Panc1 (cell line): ENCODE measurements around the gene KIAA1614. TPM values are rescaled to one million over a fixed set of nuclear protein-coding genes. Genes with fewer than 3 reads are reported as not detected.

ENCODE experiments used
- ATAC-seq: fragments of 200-7000 bp; cut with Tn5 transposase; 2 replicates; pipeline ENCODE4 v1.9.1; 2020; ENCODE audit warnings: mild to moderate bottlenecking, moderate library complexity
- BruUV-seq: library from RNA; stranded (reverse); fragments of 400-500 nt; replicated peaks from 2 replicates; lab custom pipeline; 2021; lab: Mats Ljungman, UMichigan
- CTCF ChIA-PET: fragments of 300-600 bp; sonication (Branson Sonifier 250); formaldehyde crosslinking; loops from one replicate; lab custom pipeline; 2022; ENCODE audit warnings: antibody characterized with exemption; lab: Charles Lee
- POLR2A ChIA-PET: fragments of 300-600 bp; sonication (Branson Sonifier 250); formaldehyde crosslinking; loops from one replicate; lab custom pipeline; 2022; ENCODE audit warnings: antibody characterized with exemption; lab: Charles Lee
- DNase-seq: peaks from one replicate; pipeline ENCODE4 v3.0.0-alpha.2; 2010; ENCODE audit warnings: low read depth, low spot score
- H3K27ac ChIP-seq: 2 replicates; pipeline ENCODE4 v1.5.1; 2011; ENCODE audit warnings: mild to moderate bottlenecking, low read length, inconsistent platforms
- H3K27me3 ChIP-seq: fragments of 200-500 bp; sonication (Bioruptor generic); 2 replicates; pipeline ENCODE4 v1.6.0; 2014; ENCODE audit warnings: low read length, inconsistent platforms; ENCODE audit not compliant: control insufficient read depth, insufficient read depth
- H3K36me3 ChIP-seq: fragments of 200-500 bp; sonication (Bioruptor generic); 2 replicates; pipeline ENCODE4 v1.5.1; 2014; ENCODE audit warnings: inconsistent platforms, mild to moderate bottlenecking, low read length, moderate library complexity; ENCODE audit not compliant: control insufficient read depth, insufficient read depth
- H3K4me1 ChIP-seq: 2 replicates; pipeline ENCODE4 v1.5.1; 2011; ENCODE audit warnings: inconsistent platforms, mild to moderate bottlenecking, low read length, moderate library complexity; ENCODE audit not compliant: control insufficient read depth, insufficient read depth
- H3K4me3 ChIP-seq, 2 experiments: 2 replicates each; pipeline ENCODE4 v1.5.1; 2011 to 2012; ENCODE audit warnings: low read depth in 2 of 2, low read length in 2 of 2, mild to moderate bottlenecking in 2 of 2, inconsistent platforms in 1 of 2, moderate library complexity in 1 of 2
- H3K9me3 ChIP-seq: fragments of 200-500 bp; sonication (Bioruptor generic); 2 replicates; pipeline ENCODE4 v1.5.1; 2014; ENCODE audit warnings: low read depth, mild to moderate bottlenecking, inconsistent platforms, low read length, moderate library complexity; ENCODE audit not compliant: control insufficient read depth, insufficient read depth
- CTCF ChIP-seq: fragments of 450-650 bp; IDR thresholded peaks from 2 replicates; pipeline ENCODE4 v1.5.1; 2017; ENCODE audit warnings: mild to moderate bottlenecking
- POLR2AphosphoS5 ChIP-seq: IDR thresholded peaks from 2 replicates; pipeline ENCODE4 v1.6.1; 2012; ENCODE audit warnings: mild to moderate bottlenecking, low read depth, low read length, moderate library complexity
- REST ChIP-seq, 2 experiments: IDR thresholded peaks; 2 replicates each; pipeline ENCODE4 v1.6.1; 2011 to 2012; ENCODE audit warnings: low read depth in 2 of 2, control low read depth in 1 of 2, low read length in 1 of 2, mild to moderate bottlenecking in 1 of 2, moderate library complexity in 1 of 2; ENCODE audit not compliant: insufficient read depth in 1 of 2
- SIN3A ChIP-seq: IDR thresholded peaks from 2 replicates; pipeline ENCODE4 v1.6.1; 2012; ENCODE audit warnings: low read depth, mild to moderate bottlenecking, low read length, moderate library complexity, borderline replicate concordance; ENCODE audit not compliant: insufficient read depth
- TCF7L2 ChIP-seq: IDR thresholded peaks from 2 replicates; pipeline ENCODE4 v1.6.1; 2011; ENCODE audit warnings: mild to moderate bottlenecking, low read depth, low read length, inconsistent platforms
- in situ Hi-C: cut with HindIII; loops from 2 replicates; pipeline ENCODE4 v1.10.0; 2016; ENCODE audit warnings: low sequenced_read_pairs, low pct_unique_long_range_greater_than_20kb
- intact Hi-C: fragments of 100-400 bp; cut with micrococcal nuclease; formaldehyde crosslinking; loops from one replicate; pipeline ENCODE4 v1.10.0; 2022; ENCODE audit not compliant: unreplicated experiment
- total RNA-seq: library from RNA; stranded (reverse); gene quantifications from one replicate; pipeline ENCODE4 v1.2.1, GENCODE V29; 2021; ENCODE audit not compliant: unreplicated experiment

Gene KIAA1614
- total RNA-seq, 1 experiment from 2014 or later = 0.80 TPM

- in situ Hi-C loops (no loop called here), intact Hi-C loops (no loop called here)
- POLR2A ChIA-PET = no interaction called here
- TF ChIP-seq REST (IDR thresholded peaks at IDR 0.05; ENCODE audit: insufficient read depth in 1 of 2, low read depth in 2 of 2, low read length in 1 of 2) = no peak
- TF ChIP-seq SIN3A = no peak
- TF ChIP-seq TCF7L2 = no peak
- CTCF ChIA-PET = interaction anchor here (0.5 kb wide), 1 partner anchor 140 kb away, joined by 8 read pairs; no protein-coding TSS in a partner anchor
- H3K4me1 ChIP-seq = no peaks in the 10 kb centered on the region
- H3K27me3 ChIP-seq = no peaks in the 10 kb centered on the region
- no peak overlapping the region for H3K27ac ChIP-seq
- no peaks in the 10 kb centered on the region for H3K9me3 ChIP-seq
- BruUV-seq = no TSS peak
- DNase-seq (no peak), ATAC-seq (no peak)
- no peaks in the 10 kb centered on the region for H3K36me3 ChIP-seq
- H3K4me3 ChIP-seq = no peak overlapping the region
Observed at GRCh38 chr1:180945551-180945950, 32.9 kb downstream of the KIAA1614 start.

DNA sequence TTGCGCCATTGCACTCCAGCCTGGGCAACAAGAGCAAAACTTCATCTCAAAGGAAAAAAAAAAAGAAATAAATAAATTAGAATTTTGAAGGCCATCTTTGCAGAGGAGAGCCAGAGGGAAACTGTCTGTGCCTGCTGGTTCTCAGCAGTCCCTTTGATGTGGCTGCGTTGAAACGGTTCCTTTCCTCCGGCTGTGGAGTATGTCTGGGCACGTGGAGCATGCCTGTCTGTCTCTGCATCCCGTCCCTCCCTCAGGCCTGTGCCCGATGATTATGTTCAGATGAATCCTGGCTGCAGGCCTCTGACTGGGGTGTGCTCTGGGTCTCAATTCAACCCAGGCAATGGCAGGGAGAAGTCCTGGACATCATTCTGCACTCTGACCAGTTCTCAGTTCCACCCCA is 33.4 kb downstream of the KIAA1614 start:
- ChIA-PET POLR2A (no interaction called here), CTCF (no interaction called here)
- H3K4me3 ChIP-seq = no peak overlapping the region
- no TSS peak for BruUV-seq
- H3K36me3 ChIP-seq = no peaks in the 10 kb centered on the region
- H3K27me3 ChIP-seq = no peaks in the 10 kb centered on the region
- ATAC-seq (no peak), DNase-seq (no peak)
- no peak for TF ChIP-seq CTCF
- no peak for TF ChIP-seq REST (IDR thresholded peaks at IDR 0.05; ENCODE audit: insufficient read depth in 1 of 2, low read depth in 2 of 2, low read length in 1 of 2)
- TF ChIP-seq TCF7L2 = no peak
- TF ChIP-seq POLR2AphosphoS5 = no peak
- H3K27ac ChIP-seq = no peak overlapping the region
- H3K9me3 ChIP-seq = no peaks in the 10 kb centered on the region
- in situ Hi-C loops = no loop called here
- no peaks in the 10 kb centered on the region for H3K4me1 ChIP-seq
- intact Hi-C loops = no loop called here
